HEK293 (cell line): Measurements from ENCODE around the gene MSTO1.

Experiments used
- FEZF1 ChIP-seq: fragments of 450-650 bp; formaldehyde crosslinking; IDR thresholded peaks from 2 replicates; pipeline ENCODE4 v1.5.1; 2016; ENCODE audit warnings: missing biosample characterization, missing genetic modification characterization
- IKZF3 ChIP-seq: fragments of 450-650 bp; IDR thresholded peaks from 2 replicates; pipeline ENCODE4 v1.5.0; 2018; ENCODE audit warnings: missing biosample characterization, mild to moderate bottlenecking, missing genetic modification characterization, moderate library complexity
- KLF1 ChIP-seq: fragments of 450-650 bp; formaldehyde crosslinking; IDR thresholded peaks from 2 replicates; pipeline ENCODE4 v1.5.1; 2016; ENCODE audit warnings: missing biosample characterization, missing genetic modification characterization
- MYNN ChIP-seq: fragments of 450-650 bp; formaldehyde crosslinking; IDR thresholded peaks from 2 replicates; pipeline ENCODE4 v1.5.1; 2016; ENCODE audit warnings: missing biosample characterization, missing genetic modification characterization, borderline replicate concordance
- MZF1 ChIP-seq: fragments of 450-650 bp; formaldehyde crosslinking; IDR thresholded peaks from 2 replicates; pipeline ENCODE4 v1.5.1; 2017; ENCODE audit warnings: missing biosample characterization, missing genetic modification characterization, borderline replicate concordance
- SP3 ChIP-seq: fragments of 450-650 bp; formaldehyde crosslinking; IDR thresholded peaks from 2 replicates; pipeline ENCODE4 v1.5.1; 2016; ENCODE audit warnings: missing biosample characterization, missing genetic modification characterization
- SP7 ChIP-seq: fragments of 450-650 bp; formaldehyde crosslinking; IDR thresholded peaks from 2 replicates; pipeline ENCODE4 v1.5.1; 2016; ENCODE audit warnings: missing biosample characterization, missing genetic modification characterization
- ZBTB1 ChIP-seq: fragments of 450-650 bp; formaldehyde crosslinking; IDR thresholded peaks from 2 replicates; pipeline ENCODE4 v1.5.1; 2016; ENCODE audit warnings: missing biosample characterization, missing genetic modification characterization
- ZFP3 ChIP-seq: fragments of 450-650 bp; formaldehyde crosslinking; IDR thresholded peaks from 2 replicates; pipeline ENCODE4 v1.5.1; 2016; ENCODE audit warnings: low read depth, missing biosample characterization, missing genetic modification characterization
- ZNF202 ChIP-seq: fragments of 450-650 bp; formaldehyde crosslinking; IDR thresholded peaks from 2 replicates; pipeline ENCODE4 v1.5.1; 2016; ENCODE audit warnings: missing biosample characterization, missing genetic modification characterization, borderline replicate concordance
- ZNF394 ChIP-seq: fragments of 450-650 bp; formaldehyde crosslinking; IDR thresholded peaks from 2 replicates; pipeline ENCODE4 v1.5.1; 2016; ENCODE audit warnings: missing biosample characterization, missing genetic modification characterization, mild to moderate bottlenecking, moderate library complexity, borderline replicate concordance
- ZNF555 ChIP-seq: fragments of 450-650 bp; formaldehyde crosslinking; conservative IDR thresholded peaks from 2 replicates; pipeline ENCODE4 v1.5.1; 2017; ENCODE audit warnings: missing biosample characterization, mild to moderate bottlenecking, missing genetic modification characterization, inconsistent platforms
- ZNF610 ChIP-seq: fragments of 450-650 bp; formaldehyde crosslinking; IDR thresholded peaks from 2 replicates; pipeline ENCODE4 v1.5.1; 2016; ENCODE audit warnings: missing biosample characterization, missing genetic modification characterization, borderline replicate concordance
- ZNF660 ChIP-seq: fragments of 450-650 bp; IDR thresholded peaks from 2 replicates; pipeline ENCODE4 v1.5.1; 2018; ENCODE audit warnings: missing biosample characterization, mild to moderate bottlenecking, missing genetic modification characterization
- ZNF670 ChIP-seq: fragments of 450-650 bp; formaldehyde crosslinking; IDR thresholded peaks from 2 replicates; pipeline ENCODE4 v1.5.1; 2016; ENCODE audit warnings: missing biosample characterization, missing genetic modification characterization, low read depth
- ZNF777 ChIP-seq: fragments of 450-650 bp; formaldehyde crosslinking; IDR thresholded peaks from 2 replicates; pipeline ENCODE4 v1.5.1; 2017; ENCODE audit warnings: missing biosample characterization, missing genetic modification characterization, borderline replicate concordance
- ZNF843 ChIP-seq: fragments of 450-650 bp; formaldehyde crosslinking; IDR thresholded peaks from 2 replicates; pipeline ENCODE4 v1.5.1; 2016; ENCODE audit warnings: missing biosample characterization, missing genetic modification characterization
- TF ChIP-seq, protein P1 (sequence below): fragments of 450-650 bp; formaldehyde crosslinking; IDR thresholded peaks from 2 replicates; pipeline ENCODE4 v1.5.0; 2017; ENCODE audit warnings: missing biosample characterization, missing genetic modification characterization, borderline replicate concordance
- TF ChIP-seq, protein P2 (sequence below): fragments of 450-650 bp; formaldehyde crosslinking; IDR thresholded peaks from 2 replicates; pipeline ENCODE4 v1.5.1; 2016; ENCODE audit warnings: missing biosample characterization, missing genetic modification characterization, borderline replicate concordance
- TF ChIP-seq, protein P3 (sequence below): fragments of 450-650 bp; IDR thresholded peaks from 2 replicates; pipeline ENCODE4 v1.5.1; 2018; ENCODE audit warnings: missing biosample characterization, mild to moderate bottlenecking, missing genetic modification characterization
- TF ChIP-seq, protein P4 (sequence below): fragments of 450-650 bp; formaldehyde crosslinking; IDR thresholded peaks from 2 replicates; pipeline ENCODE4 v1.5.1; 2016; ENCODE audit warnings: missing biosample characterization, missing genetic modification characterization
- TF ChIP-seq, protein P5 (sequence below): fragments of 450-650 bp; formaldehyde crosslinking; IDR thresholded peaks from 2 replicates; pipeline ENCODE4 v1.5.1; 2016; ENCODE audit warnings: missing biosample characterization, missing genetic modification characterization, low read depth
- TF ChIP-seq, protein P6 (sequence below): fragments of 450-650 bp; formaldehyde crosslinking; IDR thresholded peaks from 2 replicates; pipeline ENCODE4 v1.5.1; 2017; ENCODE audit warnings: missing biosample characterization, missing genetic modification characterization
- TF ChIP-seq, protein P7 (sequence below): fragments of 450-650 bp; formaldehyde crosslinking; IDR thresholded peaks from 2 replicates; pipeline ENCODE4; 2016; ENCODE audit warnings: missing biosample characterization, missing genetic modification characterization
- TF ChIP-seq, protein P8 (sequence below): fragments of 450-650 bp; formaldehyde crosslinking; IDR thresholded peaks from 2 replicates; pipeline ENCODE4 v1.5.1; 2016; ENCODE audit warnings: missing biosample characterization, missing genetic modification characterization

MSTO1 gene

DNA sequence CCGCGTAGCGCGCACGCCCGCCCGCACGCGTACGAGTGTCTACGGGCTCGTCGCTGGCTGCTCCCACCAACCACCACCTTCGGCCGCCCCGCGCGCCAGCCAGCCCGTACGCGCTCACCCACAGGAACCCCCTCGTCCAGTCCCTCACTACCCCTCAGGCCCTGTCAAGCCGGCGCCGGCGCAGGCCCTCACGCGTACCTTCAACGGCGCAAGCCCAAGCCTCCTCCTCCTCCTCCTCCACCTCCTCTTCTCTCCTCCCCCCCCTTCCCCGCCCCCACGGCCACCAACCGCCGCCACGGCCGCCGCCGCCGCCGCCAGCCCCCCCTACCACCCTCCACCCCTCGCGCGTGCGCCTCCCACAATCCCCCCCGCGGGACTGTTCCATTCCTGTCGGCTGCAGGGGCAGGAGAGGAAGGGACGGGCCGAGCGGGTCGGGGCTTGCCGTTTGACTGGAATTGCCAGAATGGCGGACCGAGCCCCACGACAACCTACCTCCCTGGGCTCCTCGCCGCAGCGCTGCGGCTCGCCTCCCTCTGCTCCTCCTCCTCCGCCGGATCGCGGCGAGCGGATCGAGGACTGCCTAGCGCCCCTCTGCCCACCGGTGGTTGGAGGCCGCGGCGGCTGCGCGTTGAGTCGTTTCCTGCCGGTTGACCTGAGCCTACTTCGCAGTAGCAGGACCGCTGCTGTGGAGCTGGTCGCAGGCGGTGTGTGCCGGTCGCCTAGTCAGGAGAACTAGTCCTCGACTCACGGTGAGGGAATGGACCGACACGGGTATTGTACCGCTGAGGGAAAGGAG, 47.2 kb upstream of the MSTO1 start, which contains the start of gene ASH1L (continued):
- TF ChIP-seq, protein P1, sequence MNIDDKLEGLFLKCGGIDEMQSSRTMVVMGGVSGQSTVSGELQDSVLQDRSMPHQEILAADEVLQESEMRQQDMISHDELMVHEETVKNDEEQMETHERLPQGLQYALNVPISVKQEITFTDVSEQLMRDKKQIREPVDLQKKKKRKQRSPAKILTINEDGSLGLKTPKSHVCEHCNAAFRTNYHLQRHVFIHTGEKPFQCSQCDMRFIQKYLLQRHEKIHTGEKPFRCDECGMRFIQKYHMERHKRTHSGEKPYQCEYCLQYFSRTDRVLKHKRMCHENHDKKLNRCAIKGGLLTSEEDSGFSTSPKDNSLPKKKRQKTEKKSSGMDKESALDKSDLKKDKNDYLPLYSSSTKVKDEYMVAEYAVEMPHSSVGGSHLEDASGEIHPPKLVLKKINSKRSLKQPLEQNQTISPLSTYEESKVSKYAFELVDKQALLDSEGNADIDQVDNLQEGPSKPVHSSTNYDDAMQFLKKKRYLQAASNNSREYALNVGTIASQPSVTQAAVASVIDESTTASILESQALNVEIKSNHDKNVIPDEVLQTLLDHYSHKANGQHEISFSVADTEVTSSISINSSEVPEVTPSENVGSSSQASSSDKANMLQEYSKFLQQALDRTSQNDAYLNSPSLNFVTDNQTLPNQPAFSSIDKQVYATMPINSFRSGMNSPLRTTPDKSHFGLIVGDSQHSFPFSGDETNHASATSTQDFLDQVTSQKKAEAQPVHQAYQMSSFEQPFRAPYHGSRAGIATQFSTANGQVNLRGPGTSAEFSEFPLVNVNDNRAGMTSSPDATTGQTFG (tag by site-specific recombination): no peak
- TF ChIP-seq SP3 (tag by site-specific recombination): peak; percentile 86
- no peak for TF ChIP-seq ZNF555
- TF ChIP-seq ZBTB1 (tag by site-specific recombination): peak; percentile 64; the same call in 1 of the 2 replicates
- no peak for TF ChIP-seq ZNF202 (tag by site-specific recombination)
- TF ChIP-seq ZNF394 (tag by site-specific recombination): peak; percentile 36
- no peak for TF ChIP-seq KLF1 (tag by site-specific recombination)
- no peak for TF ChIP-seq ZFP3 (tag by site-specific recombination)
- TF ChIP-seq, protein P2, sequence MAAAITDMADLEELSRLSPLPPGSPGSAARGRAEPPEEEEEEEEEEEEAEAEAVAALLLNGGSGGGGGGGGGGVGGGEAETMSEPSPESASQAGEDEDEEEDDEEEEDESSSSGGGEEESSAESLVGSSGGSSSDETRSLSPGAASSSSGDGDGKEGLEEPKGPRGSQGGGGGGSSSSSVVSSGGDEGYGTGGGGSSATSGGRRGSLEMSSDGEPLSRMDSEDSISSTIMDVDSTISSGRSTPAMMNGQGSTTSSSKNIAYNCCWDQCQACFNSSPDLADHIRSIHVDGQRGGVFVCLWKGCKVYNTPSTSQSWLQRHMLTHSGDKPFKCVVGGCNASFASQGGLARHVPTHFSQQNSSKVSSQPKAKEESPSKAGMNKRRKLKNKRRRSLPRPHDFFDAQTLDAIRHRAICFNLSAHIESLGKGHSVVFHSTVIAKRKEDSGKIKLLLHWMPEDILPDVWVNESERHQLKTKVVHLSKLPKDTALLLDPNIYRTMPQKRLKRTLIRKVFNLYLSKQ (tag by site-specific recombination): no peak
- peak; percentile 77; the same call in 1 of the 2 replicates for TF ChIP-seq ZNF660 (tag by site-specific recombination)
- TF ChIP-seq, protein P3, sequence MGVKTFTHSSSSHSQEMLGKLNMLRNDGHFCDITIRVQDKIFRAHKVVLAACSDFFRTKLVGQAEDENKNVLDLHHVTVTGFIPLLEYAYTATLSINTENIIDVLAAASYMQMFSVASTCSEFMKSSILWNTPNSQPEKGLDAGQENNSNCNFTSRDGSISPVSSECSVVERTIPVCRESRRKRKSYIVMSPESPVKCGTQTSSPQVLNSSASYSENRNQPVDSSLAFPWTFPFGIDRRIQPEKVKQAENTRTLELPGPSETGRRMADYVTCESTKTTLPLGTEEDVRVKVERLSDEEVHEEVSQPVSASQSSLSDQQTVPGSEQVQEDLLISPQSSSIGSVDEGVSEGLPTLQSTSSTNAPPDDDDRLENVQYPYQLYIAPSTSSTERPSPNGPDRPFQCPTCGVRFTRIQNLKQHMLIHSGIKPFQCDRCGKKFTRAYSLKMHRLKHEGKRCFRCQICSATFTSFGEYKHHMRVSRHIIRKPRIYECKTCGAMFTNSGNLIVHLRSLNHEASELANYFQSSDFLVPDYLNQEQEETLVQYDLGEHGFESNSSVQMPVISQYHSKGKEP (tag by site-specific recombination): no peak
- peak; percentile 61 for TF ChIP-seq MZF1 (tag by site-specific recombination)
- TF ChIP-seq, protein P4, sequence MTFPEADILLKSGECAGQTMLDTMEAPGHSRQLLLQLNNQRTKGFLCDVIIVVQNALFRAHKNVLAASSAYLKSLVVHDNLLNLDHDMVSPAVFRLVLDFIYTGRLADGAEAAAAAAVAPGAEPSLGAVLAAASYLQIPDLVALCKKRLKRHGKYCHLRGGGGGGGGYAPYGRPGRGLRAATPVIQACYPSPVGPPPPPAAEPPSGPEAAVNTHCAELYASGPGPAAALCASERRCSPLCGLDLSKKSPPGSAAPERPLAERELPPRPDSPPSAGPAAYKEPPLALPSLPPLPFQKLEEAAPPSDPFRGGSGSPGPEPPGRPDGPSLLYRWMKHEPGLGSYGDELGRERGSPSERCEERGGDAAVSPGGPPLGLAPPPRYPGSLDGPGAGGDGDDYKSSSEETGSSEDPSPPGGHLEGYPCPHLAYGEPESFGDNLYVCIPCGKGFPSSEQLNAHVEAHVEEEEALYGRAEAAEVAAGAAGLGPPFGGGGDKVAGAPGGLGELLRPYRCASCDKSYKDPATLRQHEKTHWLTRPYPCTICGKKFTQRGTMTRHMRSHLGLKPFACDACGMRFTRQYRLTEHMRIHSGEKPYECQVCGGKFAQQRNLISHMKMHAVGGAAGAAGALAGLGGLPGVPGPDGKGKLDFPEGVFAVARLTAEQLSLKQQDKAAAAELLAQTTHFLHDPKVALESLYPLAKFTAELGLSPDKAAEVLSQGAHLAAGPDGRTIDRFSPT (tag by site-specific recombination): peak; percentile 71; the same call in 1 of the 2 replicates
- no peak; the same call in 1 of the 2 replicates for TF ChIP-seq MYNN
- peak; percentile 84 for TF ChIP-seq ZNF610 (tag by site-specific recombination)
- TF ChIP-seq, protein P5, sequence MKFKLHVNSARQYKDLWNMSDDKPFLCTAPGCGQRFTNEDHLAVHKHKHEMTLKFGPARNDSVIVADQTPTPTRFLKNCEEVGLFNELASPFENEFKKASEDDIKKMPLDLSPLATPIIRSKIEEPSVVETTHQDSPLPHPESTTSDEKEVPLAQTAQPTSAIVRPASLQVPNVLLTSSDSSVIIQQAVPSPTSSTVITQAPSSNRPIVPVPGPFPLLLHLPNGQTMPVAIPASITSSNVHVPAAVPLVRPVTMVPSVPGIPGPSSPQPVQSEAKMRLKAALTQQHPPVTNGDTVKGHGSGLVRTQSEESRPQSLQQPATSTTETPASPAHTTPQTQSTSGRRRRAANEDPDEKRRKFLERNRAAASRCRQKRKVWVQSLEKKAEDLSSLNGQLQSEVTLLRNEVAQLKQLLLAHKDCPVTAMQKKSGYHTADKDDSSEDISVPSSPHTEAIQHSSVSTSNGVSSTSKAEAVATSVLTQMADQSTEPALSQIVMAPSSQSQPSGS (tag by site-specific recombination): no peak
- no peak for TF ChIP-seq FEZF1
- TF ChIP-seq, protein P6, sequence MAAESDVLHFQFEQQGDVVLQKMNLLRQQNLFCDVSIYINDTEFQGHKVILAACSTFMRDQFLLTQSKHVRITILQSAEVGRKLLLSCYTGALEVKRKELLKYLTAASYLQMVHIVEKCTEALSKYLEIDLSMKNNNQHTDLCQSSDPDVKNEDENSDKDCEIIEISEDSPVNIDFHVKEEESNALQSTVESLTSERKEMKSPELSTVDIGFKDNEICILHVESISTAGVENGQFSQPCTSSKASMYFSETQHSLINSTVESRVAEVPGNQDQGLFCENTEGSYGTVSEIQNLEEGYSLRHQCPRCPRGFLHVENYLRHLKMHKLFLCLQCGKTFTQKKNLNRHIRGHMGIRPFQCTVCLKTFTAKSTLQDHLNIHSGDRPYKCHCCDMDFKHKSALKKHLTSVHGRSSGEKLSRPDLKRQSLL (tag by site-specific recombination): no peak
- TF ChIP-seq ZNF843 (tag by site-specific recombination): peak; percentile 70
- peak; percentile 53; the same call in 1 of the 2 replicates for TF ChIP-seq ZNF777 (tag by site-specific recombination)
- TF ChIP-seq, protein P7, sequence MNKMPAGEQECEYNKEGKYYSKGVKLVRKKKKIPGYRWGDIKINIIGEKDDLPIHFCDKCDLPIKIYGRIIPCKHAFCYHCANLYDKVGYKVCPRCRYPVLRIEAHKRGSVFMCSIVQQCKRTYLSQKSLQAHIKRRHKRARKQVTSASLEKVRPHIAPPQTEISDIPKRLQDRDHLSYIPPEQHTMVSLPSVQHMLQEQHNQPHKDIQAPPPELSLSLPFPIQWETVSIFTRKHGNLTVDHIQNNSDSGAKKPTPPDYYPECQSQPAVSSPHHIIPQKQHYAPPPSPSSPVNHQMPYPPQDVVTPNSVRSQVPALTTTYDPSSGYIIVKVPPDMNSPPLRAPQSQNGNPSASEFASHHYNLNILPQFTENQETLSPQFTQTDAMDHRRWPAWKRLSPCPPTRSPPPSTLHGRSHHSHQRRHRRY (tag by site-specific recombination): no peak
- no peak for TF ChIP-seq ZNF670
- TF ChIP-seq SP7 (tag by site-specific recombination): peak; percentile 94
- no peak for TF ChIP-seq IKZF3
- TF ChIP-seq, protein P8, sequence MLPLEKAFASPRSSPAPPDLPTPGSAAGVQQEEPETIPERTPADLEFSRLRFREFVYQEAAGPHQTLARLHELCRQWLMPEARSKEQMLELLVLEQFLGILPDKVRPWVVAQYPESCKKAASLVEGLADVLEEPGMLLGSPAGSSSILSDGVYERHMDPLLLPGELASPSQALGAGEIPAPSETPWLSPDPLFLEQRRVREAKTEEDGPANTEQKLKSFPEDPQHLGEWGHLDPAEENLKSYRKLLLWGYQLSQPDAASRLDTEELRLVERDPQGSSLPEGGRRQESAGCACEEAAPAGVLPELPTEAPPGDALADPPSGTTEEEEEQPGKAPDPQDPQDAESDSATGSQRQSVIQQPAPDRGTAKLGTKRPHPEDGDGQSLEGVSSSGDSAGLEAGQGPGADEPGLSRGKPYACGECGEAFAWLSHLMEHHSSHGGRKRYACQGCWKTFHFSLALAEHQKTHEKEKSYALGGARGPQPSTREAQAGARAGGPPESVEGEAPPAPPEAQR: 0 out of 2 replicates have a peak, but pooled peaks have one; percentile 48
